Measurements from ENCODE around the gene TTC7B. TPM values are rescaled to one million over a fixed set of nuclear protein-coding genes. Genes with fewer than 3 reads are reported as not detected.

The TTC7B gene
- total and polyA plus RNA-seq, 10 of the 15 experiments (the other 5 are each of a cell fraction or from before 2014, with no cell fraction given): under 0.01 to 1.1 (median 0.26) TPM; not detected in 2

DNA sequence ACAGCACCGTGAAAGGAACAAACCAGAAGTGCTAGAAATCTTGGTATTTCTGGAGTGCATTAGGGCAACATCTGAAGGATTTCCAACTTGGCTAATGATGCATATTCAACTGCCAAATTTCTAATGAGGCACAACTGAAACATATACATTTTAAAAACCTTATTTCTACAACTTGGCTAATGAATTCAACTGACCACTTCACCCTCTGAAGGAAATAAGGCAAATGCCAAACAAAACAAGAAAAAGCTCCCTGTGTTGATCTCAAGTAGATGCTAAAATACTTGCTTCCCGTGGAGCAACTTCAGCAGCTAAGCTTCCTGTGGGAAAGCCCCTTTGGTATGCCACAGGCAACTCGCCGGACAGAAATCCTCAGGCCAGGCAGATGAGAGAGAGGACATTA is 167.1 kb downstream of the TTC7B start (continued):
- TF ChIP-seq, protein P1, sequence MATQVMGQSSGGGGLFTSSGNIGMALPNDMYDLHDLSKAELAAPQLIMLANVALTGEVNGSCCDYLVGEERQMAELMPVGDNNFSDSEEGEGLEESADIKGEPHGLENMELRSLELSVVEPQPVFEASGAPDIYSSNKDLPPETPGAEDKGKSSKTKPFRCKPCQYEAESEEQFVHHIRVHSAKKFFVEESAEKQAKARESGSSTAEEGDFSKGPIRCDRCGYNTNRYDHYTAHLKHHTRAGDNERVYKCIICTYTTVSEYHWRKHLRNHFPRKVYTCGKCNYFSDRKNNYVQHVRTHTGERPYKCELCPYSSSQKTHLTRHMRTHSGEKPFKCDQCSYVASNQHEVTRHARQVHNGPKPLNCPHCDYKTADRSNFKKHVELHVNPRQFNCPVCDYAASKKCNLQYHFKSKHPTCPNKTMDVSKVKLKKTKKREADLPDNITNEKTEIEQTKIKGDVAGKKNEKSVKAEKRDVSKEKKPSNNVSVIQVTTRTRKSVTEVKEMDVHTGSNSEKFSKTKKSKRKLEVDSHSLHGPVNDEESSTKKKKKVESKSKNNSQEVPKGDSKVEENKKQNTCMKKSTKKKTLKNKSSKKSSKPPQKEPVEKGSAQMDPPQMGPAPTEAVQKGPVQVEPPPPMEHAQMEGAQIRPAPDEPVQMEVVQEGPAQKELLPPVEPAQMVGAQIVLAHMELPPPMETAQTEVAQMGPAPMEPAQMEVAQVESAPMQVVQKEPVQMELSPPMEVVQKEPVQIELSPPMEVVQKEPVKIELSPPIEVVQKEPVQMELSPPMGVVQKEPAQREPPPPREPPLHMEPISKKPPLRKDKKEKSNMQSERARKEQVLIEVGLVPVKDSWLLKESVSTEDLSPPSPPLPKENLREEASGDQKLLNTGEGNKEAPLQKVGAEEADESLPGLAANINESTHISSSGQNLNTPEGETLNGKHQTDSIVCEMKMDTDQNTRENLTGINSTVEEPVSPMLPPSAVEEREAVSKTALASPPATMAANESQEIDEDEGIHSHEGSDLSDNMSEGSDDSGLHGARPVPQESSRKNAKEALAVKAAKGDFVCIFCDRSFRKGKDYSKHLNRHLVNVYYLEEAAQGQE (IDR thresholded peaks at IDR 0.05; ENCODE audit: low read depth, low read length): no peak
- TF ChIP-seq, protein P2, sequence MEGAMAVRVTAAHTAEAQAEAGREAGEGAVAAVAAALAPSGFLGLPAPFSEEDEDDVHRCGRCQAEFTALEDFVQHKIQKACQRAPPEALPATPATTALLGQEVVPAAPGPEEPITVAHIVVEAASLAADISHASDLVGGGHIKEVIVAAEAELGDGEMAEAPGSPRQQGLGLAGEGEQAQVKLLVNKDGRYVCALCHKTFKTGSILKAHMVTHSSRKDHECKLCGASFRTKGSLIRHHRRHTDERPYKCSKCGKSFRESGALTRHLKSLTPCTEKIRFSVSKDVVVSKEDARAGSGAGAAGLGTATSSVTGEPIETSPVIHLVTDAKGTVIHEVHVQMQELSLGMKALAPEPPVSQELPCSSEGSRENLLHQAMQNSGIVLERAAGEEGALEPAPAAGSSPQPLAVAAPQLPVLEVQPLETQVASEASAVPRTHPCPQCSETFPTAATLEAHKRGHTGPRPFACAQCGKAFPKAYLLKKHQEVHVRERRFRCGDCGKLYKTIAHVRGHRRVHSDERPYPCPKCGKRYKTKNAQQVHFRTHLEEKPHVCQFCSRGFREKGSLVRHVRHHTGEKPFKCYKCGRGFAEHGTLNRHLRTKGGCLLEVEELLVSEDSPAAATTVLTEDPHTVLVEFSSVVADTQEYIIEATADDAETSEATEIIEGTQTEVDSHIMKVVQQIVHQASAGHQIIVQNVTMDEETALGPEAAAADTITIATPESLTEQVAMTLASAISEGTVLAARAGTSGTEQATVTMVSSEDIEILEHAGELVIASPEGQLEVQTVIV (IDR thresholded peaks at IDR 0.05; ENCODE audit: borderline replicate concordance, partially characterized antibody): no peak
- TF ChIP-seq, protein P3, sequence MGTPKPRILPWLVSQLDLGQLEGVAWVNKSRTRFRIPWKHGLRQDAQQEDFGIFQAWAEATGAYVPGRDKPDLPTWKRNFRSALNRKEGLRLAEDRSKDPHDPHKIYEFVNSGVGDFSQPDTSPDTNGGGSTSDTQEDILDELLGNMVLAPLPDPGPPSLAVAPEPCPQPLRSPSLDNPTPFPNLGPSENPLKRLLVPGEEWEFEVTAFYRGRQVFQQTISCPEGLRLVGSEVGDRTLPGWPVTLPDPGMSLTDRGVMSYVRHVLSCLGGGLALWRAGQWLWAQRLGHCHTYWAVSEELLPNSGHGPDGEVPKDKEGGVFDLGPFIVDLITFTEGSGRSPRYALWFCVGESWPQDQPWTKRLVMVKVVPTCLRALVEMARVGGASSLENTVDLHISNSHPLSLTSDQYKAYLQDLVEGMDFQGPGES (IDR thresholded peaks at IDR 0.05): no peak
- TF ChIP-seq TCF12 (IDR thresholded peaks at IDR 0.05; ENCODE audit: low read depth, low read length) (no peak), JUNB (IDR thresholded peaks at IDR 0.05) (no peak), RAD21 (IDR thresholded peaks at IDR 0.05; ENCODE audit: insufficient read depth, low read depth, low read length) (no peak), RBBP5 (conservative IDR thresholded peaks at IDR 0.05) (no peak)
